Esophagus mucosa (tissue), 1 donor: ENCODE measurements around the gene NUMA1. TPM values are rescaled to one million over a fixed set of nuclear protein-coding genes. Genes with fewer than 3 reads are reported as not detected.

ENCODE experiments used
- ATAC-seq: fragments of 200-7000 bp; cut with Tn5 transposase; one replicate; pipeline ENCODE4 v1.9.1; 2020
- total RNA-seq: library from RNA; stranded (reverse); gene quantifications from one replicate; pipeline ENCODE4 v1.2.4, GENCODE V29; 2023
- donor health status: DM: yes; HTN: yes; CAD: no.

NUMA1 gene
- total RNA-seq, 1 donor from 2014 or later = 117 TPM

DNA sequence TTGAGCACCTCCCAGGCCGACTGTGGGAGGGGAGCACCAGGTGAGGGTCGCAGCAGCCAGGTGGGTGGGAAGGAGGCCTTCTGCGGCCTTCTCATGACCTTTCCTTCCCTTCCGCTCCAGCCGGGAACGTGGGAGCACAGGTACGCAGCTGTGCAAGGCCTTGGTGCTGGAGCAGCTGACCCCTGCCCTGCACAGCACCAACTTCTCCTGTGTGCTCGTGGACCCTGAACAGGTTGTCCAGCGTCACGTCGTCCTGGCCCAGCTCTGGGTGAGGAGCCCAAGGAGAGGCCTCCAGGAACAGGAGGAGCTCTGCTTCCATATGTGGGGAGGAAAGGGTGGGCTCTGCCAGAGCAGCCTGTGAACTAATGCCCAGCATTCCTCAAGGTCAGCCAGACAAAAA lies 79.1 kb downstream of the NUMA1 start:
- no peak for ATAC-seq

DNA sequence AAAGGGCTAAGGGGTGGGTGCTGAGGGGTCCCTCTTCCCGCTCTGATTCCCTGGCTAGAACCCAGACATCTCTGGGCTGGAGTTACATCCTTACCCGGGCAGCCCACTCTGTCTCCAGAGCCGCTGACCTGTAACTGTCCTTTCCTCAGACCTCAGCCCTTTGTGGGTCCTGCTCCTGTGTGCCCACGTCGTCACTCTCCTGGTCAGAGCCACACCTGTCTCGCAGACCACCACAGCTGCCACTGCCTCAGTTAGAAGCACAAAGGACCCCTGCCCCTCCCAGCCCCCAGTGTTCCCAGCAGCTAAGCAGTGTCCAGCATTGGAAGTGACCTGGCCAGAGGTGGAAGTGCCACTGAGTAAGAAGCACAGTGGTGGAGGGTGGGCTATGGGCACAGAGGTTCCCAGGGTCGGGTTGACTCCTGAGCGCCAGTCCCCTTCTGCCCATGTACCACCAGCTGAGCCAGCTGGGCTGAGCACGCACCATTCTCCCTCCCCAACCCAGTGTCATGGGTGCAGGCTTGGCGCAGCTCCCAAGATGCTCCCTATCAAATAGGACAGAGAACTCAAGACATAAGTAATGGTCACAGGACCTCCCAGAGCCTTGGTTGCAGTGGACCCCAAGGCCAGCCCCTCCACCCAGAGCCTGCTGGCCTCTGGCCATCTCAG lies 80.0 kb downstream of the NUMA1 start:
- no peak for ATAC-seq

DNA sequence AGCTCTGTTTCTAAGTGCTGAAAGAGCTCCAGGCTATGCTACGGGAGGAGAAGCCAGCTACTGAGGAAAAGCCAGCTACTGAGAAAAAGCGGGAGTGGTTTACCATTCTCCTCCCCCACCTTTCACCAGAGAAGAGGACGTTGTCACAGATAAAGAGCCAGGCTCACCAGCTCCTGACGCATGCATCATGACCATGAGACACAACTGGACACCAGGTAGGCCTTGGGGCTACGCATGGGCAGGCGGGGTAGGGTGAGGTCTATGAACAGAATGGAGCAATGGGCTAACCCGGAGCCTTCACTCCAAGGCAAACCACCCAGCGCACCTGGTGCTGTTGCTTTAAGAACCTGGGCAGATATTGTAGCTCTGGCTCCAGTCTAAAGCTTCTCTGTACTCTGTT lies 80.5 kb downstream of the NUMA1 start:
- no peak for ATAC-seq

DNA sequence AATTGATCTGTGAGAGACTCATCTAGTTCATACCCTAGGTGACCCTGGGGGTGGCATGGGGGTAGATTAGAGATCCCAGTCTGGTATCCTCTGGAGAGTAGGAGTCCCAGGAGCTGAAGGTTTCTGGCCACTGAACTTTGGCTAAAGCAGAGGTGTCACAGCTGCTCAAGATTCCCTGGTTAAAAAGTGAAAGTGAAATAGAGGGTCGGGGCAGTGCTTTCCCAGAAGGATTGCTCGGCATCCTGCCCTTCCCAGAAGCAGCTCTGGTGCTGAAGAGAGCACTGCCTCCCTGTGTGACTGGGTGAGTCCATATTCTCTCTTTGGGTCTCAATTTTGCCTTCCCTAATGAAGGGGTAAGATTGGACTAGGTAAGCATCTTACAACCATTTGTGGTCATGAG lies 81.0 kb downstream of the NUMA1 start:
- no peak for ATAC-seq

DNA sequence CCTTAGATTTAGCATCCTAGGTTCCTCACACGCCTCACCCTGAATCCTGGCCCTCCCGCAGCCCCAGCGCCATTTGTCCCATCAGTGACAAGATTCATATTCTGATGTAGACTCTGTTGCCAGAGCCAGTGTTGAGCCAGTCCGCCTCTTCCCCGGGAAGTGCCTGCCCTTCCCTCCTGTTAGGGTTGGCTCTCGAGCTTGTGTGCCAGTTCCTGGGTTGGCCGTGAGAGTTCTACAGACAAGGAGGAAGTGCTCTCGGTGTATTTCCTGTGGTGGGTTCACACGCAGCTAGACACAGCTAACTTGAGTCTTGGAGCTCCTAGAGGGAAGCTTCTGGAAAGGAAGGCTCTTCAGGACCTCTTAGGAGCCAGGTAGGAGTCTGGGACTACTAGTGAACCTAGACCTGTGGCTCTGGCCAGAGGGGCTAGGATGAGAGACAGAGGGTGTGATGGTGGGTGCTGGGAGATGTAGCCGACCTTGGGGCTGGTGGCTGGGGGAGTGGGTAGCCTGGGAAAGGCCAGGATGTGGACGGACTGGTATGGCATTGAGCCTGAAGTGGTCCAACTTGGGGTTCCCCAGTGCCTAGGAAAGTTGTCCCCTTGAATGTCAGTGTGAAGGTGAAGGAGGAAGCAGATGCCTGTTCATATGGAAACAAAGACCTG lies 81.6 kb downstream of the NUMA1 start, which contains the start of gene IL18BP:
IL18BP (plus strand) TSS at position 261 of the 662 bp plus-strand sequence. CDS start 1,076 bp downstream, outside the sequence.
- ATAC-seq = peak; percentile 11

DNA sequence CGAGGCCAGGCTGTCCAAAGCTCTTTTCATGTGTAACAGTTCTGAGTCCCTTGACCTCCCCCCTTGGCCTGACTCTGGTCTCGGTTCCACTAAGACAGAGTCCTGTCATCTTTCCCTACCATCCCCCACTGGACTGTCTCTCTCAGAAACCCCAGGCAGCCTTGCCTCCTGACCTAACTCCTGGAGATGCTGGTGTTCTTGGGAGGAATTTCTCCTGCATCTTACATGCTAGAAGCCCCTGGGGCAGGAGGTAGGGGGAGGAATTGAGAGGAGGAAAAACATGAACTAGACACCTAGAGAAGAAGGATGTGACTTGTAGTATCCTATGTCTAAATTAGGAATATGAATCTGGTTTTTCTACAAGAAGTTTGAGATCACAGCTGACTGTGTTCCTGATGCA lies 82.3 kb downstream of the NUMA1 start:
- no peak for ATAC-seq

DNA sequence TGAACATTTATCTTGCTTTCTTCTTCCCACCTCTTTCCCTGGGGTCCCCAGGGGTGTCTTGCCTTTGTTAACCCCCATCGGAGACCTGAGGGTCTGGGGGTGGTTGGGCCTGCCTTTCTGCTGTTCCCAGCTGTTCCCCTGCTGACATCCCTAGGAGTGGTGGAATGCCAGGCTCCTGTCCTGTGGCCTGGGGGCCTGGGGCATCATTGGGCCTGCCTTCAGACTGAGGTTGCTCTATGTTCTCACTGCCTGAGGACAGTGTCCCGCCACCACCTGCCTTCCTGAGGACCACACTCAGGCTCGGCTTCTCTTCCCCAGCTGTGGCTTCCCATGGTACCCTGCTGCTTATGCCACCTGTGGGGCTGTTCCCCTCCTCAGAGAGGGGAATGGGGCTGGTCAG lies 82.7 kb downstream of the NUMA1 start:
- no peak for ATAC-seq

DNA sequence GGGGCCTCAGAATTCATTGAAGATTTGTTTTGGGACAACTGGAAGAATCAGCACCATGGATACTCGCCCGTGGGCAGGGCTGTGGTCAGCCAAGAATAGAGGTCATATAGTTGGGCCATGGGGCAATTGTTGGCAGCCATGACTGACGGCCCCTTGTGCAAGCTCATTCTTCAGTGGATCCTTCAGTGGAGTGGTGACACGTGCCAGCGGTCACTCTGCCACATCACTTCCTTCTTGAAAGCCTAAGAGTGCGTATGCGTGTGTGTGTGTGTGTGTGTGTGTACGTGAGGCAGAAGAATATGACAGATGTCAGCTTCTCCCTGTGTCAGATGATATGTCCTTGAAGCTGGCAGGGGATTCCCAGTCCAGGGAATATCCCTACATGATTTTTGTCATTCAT lies 83.4 kb downstream of the NUMA1 start:
- no peak for ATAC-seq

DNA sequence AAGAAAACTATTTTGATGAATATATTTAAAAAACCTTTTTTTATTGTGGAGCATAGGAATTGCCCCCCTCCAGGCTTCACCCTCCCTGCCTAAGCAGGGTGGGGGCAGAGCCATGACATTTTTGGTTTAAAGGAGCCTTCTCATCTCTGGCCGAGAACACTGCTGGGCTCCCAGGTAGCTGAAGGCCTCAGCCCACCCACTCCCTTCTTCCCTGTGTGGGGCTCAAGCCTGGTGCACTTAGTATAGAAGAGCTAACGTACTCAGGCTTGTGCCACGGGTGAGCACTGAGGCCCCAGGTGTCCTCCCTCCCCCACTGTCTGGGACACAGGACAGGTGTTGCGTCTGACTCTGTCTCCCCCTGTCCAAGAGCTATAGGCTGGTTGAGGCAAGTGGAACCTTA lies 83.8 kb downstream of the NUMA1 start:
- no peak for ATAC-seq

DNA sequence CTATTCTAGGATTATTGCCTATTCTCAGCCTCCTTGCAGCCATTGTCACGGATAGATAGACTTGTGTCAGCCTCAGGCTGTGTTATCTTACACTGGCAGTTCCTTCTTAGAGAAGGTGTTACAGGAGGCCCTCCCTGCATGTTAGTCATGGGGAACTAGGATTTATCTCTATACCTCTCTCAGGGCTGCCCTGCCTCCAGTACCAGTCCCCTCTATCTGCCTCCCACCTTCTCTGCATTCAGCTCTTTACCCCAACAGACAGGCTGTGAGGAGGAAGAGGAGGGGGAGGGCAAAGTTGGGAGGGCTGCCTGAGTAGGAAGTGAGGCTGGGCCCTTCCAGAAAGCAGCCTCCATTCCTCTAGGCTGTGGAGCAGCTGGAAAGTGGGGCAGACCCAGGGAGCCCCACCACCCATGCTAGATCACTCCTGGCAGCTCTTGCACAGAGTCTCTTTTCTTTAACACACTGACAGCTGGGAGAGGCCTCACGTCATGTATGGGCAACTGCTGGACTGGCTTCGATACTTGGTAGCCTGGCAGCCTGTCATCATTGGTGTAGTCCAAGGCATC lies 84.5 kb downstream of the NUMA1 start:
- no peak for ATAC-seq

DNA sequence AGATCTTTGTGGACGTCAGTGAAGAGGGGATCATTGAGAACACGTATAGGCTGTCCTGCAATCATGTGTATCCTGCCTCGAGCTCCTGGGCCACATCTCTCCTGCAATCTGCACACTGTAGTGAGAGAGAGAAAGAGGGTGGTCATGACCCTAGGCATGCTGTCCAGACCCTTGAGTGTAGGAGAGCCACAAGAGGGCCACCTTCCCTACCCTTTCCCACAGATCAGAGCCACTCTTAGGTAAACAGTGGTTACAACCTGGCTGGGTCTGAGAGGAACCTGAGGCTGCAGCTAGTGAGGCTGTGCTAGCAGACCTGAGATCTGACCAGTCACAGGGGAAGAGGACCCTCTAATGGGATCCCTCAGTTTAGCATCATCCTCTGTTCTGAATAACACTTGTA lies 85.6 kb downstream of the NUMA1 start:
- ATAC-seq = no peak

DNA sequence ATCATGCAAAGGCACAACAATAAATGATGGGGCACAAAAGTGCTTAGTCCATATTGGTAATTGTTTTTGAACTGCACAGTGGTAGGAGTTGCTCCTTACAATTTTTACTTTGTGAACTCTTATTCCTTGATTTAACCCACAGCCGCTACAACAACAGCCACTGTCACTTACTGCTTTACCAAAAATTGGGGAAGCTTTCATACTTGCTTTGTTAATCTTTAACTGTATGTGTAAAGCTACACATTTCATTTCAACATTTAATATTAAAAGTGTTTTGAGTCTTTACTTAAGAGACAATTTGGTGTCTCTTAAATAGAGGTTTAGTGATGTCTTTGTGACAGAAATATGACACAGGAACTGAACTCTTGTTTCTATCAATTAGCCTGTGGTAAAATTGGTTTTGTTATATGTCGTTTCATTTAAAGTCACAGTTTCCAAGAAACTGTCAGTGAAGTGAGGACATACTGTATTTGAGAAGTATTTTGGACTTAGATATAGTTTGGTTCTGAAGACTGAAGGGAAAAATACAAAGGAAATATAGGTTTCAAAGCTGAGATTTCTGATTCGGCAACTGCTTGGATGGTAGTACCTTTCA lies 88.1 kb downstream of the NUMA1 start:
- no peak for ATAC-seq

DNA sequence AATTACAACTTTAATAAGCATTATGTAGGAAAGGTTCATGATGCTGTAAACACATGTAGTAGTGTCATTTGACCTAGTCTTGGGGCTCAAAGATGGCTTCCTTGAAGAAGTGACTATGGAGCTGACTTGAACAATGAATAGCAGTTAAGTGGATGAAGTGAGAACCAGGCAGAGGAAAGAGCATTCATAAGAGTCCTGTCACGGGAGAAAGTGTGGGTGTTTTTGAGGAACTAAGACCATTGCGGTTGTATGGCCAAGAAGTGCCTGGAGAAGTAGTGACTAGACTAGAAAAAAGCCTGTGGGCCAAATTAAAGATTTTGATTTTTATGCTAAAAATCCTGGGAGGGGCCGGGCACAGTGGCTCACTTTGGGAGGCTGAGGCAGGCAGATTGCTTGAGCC lies 88.8 kb downstream of the NUMA1 start:
- no peak for ATAC-seq

DNA sequence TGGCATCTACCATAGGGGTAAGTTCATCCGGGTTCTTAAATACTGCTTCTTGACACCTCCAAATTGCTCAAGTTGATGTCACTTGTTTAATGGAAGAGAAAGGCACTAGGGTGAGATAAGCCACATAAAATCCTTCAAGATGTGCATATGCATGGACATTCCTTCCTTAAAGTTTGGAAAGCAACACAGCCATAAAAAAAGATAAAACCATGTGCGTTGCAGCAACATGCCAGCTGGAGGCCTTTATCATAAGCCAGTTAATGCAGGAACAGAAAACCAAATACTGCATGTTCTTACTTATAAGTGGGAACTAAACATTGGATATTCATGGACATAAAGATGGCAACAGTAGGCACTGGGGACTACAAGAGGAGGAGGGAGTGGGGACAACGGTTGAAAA lies 89.6 kb downstream of the NUMA1 start:
- ATAC-seq = no peak

DNA sequence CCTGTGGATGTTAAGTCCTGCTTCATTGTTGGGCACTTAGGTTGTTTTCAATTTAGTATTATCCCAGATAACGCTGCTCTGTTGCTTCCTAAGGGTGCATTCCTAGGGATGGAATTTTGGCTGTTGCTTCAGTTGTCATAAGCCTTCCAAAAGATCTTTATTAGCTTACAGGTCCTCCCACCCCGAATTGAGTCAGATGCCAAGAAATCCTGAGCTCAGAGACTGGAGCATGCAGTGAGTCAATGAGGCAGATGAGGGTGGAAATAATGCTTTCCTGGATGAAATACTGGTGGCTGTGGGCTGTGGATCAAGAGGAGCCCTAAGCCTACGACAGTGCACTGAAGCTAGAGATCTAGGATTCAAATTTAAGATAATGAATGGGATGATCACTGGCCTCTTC lies 92.3 kb downstream of the NUMA1 start:
- no peak for ATAC-seq

DNA sequence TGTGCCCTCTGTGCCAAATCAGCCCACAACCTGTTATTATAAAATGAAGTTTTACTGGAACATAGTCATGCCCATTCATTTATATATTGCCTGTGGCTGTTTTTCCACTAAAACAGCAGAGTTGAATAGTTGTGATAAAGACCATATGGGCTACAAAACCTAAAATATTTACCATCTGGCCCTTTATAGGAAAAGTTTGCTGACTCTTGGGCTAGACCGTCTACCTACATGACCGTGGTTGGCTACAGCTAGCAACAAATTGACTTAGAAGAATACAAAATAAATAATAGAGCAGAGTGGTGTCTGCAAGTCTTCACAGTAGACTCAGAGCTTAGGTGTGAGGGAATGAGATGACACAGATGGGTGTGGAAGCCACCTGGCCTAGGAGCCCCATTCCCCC lies 92.8 kb downstream of the NUMA1 start:
- ATAC-seq = no peak

DNA sequence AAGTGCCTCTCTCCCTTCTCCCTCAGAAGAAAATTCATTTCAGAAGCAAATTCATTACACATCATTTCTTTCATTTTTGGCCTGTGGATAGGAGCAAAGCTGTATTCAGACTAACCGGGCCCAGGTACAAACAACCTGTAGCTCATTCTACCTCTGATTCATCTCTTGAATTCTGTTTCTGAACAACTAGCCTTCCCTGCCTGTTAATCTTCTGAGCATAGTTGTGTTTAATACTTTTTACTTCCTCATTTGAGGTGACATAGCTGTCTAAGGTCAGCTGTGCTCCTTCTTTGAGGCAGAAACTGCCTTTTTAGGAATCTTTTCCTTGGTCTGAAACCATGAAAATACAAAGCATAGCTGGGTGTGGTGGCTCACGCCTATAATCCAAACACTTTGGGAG lies 94.2 kb downstream of the NUMA1 start:
- peak; percentile 61 for ATAC-seq

DNA sequence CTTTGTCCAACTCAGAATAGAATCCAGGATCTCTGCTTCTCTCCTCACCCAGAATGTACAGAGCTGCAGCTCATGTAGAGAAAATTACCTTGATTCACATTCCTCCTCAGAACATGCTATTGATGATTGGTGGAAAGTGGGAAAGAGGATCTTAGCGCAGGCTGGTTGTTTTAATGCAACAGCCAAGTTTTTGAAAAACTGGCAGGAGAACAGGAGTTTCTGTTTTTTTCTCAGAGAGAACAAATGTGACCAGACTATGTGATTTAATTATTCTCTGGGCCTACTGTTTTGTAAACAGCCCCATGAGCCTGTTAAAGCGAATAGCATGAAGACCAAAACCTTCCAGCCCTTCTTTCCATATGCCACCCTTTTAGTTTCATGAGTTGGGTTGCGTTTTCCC lies 100.7 kb downstream of the NUMA1 start:
- no peak for ATAC-seq

DNA sequence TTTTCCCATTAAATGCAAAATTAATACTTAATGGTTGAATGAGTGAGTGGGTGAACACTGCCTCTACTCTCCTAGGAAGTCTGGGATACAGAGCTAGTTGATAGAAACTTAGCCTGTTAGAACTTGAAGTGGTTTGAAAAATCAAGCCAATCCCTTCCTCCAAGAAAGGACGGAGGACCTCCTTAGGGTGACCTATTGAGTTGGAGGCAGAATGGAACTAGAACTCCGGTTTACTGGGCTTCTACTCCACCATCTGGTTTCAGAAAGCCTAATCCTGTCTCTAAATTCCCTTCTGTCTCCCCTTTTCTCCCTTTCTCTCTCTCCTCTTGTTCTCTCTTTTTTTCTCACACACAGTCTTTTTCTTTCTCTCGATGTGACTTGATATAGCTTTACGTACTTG lies 101.2 kb downstream of the NUMA1 start:
- ATAC-seq = no peak

DNA sequence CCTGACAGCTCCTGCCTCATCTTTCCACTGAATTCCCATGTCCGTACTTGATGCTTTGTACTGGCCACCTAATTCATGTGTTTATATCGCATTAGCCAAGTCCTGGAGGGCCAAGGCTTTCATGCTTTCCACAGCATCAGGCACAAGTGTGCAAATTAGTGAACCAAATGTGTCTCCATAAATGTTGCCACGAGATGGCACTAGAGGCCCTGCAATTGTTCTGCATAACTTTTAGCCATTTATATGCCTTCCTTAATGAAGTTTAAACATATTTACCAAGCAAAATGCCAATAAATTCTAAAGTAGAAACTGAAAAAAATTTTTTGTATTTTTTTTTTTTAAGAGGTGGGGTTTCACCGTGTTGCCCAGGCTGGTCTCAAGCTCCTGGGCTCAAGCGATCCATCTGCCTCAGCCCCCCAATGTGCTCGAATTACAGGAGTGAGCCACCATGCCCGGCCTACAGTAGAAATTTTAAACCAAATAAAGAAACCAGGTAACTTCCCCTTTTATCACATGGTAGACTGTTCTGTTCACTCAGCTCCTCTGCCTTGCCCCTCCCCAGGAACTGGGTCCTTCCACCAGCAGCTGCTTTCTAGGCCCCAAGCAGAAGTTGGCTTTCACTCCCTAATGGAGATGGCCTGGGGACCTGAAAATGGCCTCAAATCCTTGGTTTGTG lies 102.5 kb downstream of the NUMA1 start:
- peak; percentile 76 for ATAC-seq

DNA sequence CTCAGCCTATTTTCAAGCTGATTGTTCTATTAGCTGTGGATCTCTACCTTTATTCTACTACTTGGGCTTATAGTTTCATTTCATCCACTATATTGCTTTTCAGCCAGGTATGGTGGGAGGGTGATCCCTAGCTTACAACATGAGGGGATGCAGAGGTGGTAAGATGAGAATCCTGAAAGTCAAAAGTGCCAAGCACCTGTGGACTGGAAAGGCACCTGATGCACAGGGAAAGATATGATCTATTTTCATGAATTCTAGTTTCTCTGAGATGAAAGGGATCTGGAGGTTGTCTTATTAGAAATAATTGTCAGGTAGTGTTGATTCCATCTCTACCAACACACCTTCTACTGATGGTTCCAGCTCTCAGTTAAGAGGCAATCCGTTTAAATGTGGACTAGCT lies 103.3 kb downstream of the NUMA1 start:
- ATAC-seq = no peak

DNA sequence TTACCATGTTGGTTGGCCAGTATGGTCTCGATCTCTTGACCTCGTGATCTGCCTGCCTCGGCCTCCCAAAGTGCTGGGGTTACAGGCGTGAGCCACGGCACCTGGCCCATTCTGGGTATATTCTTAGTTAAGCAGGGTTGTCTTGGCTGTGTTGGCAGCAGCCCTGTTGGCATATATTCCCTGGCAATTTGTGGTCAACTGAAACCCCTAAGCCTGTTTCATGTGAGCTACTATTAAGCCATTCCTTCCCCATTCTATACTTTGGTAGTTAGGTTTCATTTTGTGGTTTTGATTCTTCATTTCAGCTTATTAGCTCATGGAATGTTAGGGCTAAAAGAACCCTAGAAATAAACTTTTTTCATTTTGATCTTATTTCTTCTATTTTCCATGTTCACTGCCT lies 103.8 kb downstream of the NUMA1 start:
- ATAC-seq = no peak

DNA sequence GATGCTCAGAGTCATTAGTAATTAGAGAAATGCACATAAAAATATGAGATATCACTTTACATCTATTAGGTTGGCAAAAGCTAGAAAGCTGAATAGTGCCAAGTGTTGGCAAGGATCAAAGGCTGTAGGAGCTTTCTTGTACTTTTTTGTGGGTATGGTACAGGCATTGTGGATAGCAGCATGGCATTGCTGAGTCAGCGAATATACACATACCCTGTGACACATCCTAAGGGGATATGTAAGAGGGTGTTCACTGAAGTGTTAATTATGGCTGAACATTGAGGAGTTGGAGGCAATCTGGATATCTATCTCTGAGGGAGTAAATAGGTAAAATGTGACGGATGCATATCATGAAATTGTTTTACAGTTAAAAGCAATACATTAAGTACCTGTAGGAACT lies 108.7 kb downstream of the NUMA1 start:
- ATAC-seq = no peak
